Middle frontal gyrus (tissue), 1 donor: ENCODE measurements around the gene FCGR1A.
"Not testable (repeated sequence)": the region's sequence is repeated elsewhere in the genome, so short reads cannot be mapped to it uniquely, and the experiment has no call there.

Source experiments
- DNase-seq: peaks from one replicate; pipeline ENCODE4 v3.0.0-alpha.2; 2015; ENCODE audit warnings: low spot score; ENCODE audit errors: extremely low spot score

FCGR1A gene

GRCh38 chr1:149777084-149777483, 5.4 kb upstream of the FCGR1A start:
- DNase-seq = not testable (repeated sequence)

- DNase-seq = not testable (repeated sequence)
These were observed 4.2 kb upstream of the FCGR1A start for GRCh38 chr1:149778313-149778712.

- peak; percentile 4 for DNase-seq
These were observed 995 bp upstream of the FCGR1A start for GRCh38 chr1:149781413-149781984.

GRCh38 chr1:149783289-149783688, 795 bp downstream of the FCGR1A start:
- DNase-seq = not testable (repeated sequence)

- not testable (repeated sequence) for DNase-seq
These were observed 1.4 kb downstream of the FCGR1A start for GRCh38 chr1:149783868-149784267.

- DNase-seq = not testable (repeated sequence)
These were observed 5.4 kb downstream of the FCGR1A start for GRCh38 chr1:149787688-149788451.

DNA sequence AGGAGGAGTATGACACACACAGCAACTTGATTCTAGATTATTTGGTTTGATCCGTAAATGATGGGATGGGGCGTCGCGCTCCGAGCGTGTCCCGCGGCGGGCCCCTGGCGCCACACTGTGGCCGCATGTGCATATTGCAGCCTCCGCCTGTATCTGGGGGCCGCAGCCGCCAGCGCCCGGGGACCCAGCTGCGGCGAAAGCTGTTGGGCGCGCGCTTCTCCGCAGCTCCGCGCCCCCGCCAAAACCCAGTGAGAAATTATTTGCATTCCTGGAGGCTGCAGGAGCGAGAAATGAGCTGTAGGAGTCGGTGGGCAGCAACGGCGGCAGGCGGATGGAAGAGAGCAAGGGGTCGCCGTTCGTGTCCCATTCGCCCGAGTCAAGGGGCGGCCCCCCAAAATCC, 10.0 kb downstream of the FCGR1A start:
- peak; percentile 19 for DNase-seq

GRCh38 chr1:149792912-149793515, 10.5 kb downstream of the FCGR1A start:
- DNase-seq = peak; percentile 21

DNA sequence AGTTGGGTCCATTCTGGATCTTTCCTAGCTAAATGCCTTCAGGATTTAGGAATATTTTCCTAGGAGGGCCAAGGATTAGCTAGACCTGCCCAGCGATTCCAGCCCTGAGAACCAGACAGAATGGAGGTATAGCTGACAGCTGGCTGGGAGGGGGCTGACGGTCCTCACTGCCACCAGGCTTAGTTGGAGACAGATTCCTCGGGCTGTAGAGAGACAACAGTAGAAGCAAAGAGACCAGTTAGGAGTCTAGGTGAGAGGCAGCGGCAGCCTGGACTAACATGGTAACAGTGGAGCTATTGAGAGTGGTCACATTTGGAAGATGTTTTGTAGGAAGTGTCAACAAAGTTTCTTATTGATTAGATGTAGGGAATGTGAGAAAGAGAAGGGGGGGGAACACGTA, 11.4 kb downstream of the FCGR1A start:
- not testable (repeated sequence) for DNase-seq

GRCh38 chr1:149801628-149802027, 19.1 kb downstream of the FCGR1A start:
- DNase-seq = not testable (repeated sequence)

DNA sequence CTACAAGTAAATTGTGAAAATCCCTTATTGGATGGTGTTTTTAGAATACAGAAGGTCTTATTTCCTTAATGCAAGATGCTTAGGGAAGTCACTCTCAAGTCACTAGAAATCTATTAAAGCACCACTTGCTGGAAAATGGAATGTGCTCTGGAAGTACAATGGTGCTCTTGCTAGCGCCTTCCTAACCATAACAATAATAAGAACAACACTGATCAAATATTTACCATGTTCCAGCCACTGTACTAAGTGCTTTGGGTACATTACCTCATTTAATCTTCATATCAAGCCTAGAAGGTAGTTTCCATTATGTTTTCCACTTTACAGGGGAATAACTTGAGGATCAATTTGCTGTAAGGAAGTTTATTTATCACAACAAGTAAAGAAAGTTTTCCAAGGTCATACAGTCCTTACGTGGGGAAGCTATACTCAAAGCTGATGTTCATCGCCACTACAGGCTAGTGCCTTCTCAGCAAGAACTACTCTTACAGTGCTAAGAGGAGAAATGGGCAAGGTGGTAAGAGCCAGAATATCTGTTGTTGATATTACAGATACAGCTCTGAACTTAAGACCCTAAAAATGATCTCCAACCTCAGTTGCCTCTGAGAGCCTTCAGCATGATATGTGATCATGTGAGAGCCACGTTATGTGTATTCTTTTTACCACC, 22.1 kb downstream of the FCGR1A start:
- DNase-seq = not testable (repeated sequence)

DNA sequence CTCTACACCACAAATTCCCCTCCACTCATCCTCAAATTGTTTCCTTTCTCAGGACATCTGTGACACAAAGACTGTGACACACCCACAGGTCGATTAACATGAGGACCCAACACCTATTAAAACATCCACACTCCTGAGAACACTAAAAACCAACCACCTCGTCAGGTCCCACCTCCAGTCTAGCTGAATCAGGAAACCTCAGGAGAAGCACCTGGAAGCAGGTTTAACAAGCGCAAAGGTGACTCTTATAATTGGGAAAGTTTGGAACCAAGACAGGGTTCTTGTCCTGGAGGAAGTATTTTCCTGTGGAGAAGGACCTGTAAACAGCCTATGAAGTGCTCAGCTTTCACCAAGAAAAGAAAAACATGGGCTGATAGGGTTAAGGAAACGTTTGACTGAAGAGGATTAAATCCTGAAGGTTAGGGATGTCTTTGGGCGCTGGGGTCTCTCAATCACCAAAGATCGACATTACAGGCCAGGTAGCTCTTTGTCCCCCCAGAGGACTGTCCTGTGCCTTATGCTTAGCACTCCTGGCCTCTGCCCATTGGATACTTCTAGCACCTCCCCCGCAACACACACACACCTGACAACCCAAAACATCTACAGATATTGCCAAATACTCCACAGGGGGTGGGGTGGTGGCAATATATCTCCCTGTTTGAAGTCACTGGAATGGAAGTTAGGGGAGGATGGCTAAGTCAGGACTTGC, 28.4 kb downstream of the FCGR1A start:
- DNase-seq = not testable (repeated sequence)

GRCh38 chr1:149811514-149811889, 29.0 kb downstream of the FCGR1A start:
- DNase-seq = not testable (repeated sequence)

DNA sequence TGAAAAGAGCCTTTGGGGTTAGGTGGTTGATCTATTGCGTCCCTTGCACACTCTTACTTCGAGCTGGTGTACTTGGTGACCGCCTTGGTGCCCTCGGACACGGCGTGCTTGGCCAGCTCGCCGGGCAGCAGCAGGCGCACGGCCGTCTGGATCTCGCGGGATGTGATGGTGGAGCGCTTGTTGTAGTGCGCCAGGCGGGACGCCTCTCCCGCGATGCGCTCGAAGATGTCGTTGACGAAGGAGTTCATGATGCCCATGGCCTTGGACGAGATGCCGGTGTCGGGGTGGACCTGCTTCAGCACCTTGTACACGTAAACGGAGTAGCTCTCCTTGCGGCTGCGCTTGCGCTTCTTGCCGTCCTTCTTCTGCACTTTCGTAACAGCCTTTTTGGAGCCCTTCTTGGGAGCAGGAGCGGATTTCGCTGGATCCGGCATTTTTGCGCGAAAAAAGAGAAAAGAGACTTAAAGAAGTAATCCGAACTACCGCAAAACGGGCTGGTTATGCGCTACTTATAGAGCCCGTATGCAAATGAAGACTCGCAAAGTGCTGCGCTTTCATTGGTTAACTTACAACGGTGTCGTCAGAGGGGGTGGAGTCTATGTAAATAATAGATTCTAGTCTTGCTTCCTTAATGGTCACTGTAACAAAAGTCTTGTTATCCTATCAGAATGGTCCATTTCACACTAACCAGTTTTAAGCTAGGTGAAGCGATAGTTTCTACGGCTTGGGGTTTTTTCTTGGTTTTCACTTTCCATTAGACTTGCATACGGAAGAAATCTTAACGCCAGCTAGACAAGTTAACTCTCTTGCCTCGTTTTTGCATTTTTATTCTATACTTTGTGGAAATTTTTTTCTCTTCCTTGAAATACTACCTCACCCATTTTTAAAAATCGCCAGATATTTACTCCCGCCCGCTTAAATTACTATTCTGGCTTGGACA, 29.7 kb downstream of the FCGR1A start:
- DNase-seq = peak; percentile 88

GRCh38 chr1:149812893-149813801, 30.7 kb downstream of the FCGR1A start:
- peak; percentile 38 for DNase-seq

- not testable (repeated sequence) for DNase-seq
These were observed 37.9 kb downstream of the FCGR1A start for GRCh38 chr1:149820387-149820786.

DNA sequence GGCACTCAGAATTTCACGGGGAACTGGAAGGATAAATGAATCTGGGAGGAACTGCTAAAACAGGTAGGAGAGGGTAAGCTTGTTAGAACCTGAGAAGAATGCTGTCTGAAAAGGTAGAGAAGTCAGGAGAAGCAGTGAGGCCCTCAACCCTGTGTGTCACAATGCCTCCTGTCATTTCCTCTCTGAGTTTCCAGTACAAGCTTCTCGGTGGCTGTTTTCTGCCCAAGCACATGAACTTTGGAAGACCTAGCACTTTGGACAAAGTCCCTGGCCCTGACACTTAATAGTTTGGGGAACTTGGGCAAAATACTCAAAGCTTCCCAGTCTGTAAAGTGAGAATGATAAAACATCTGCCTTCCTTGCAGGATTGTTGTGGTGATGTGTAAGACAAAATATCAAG, 44.1 kb downstream of the FCGR1A start:
- DNase-seq = not testable (repeated sequence)

- DNase-seq = not testable (repeated sequence)
These were observed 49.3 kb downstream of the FCGR1A start for GRCh38 chr1:149831764-149832315.
